K562 treated with DMSO at 1 percent for 24 hours (cell line): Measurements from ENCODE around the gene SLC2A1. TPM values are rescaled to one million over a fixed set of nuclear protein-coding genes. Genes with fewer than 3 reads are reported as not detected.

Source experiments
- total RNA-seq: library from RNA; unstranded; fragments of 300-600 nt; gene quantifications from 2 replicates; pipeline ENCODE4 v1.2.3, GENCODE V29; 2022; ENCODE audit warnings: low read depth; ENCODE audit not compliant: insufficient read depth

SLC2A1 gene
- 27.2 and 37.1 TPM in 2 replicates for total RNA-seq

DNA sequence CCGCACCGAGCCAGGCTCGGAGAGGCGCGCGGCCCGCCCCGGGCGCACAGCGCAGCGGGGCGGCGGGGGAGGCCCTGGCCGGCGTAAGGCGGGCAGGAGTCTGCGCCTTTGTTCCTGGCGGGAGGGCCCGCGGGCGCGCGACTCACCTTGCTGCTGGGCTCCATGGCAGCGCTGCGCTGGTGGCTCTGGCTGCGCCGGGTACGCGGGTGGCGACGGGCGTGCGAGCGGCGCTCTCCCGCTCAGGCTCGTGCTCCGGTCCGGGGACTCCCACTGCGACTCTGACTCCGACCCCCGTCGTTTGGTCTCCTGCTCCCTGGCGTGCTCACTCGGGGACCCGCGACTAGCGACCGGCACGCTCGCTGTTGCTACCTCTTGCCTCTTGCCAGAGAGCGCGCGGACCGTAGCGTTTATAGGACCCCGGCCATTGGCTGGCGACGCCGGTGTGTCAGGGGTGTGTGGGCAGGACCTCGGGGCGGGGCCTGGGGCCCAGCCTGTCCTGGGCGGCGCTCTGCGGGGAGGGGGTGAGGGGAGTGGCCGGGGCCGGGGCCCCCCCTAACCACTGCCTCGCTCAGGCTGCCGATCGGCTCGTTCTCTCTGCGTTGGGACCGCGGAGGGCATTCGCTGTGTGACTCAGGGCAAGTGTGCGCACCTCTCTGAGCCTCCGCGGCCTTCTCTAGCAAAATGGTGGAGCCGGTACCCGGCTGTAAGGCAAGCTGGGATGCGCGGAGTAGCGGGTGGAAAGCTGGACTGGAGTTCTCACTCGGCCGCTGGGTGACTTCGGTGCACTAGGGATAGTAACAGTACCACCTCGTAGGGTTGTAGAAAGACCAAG, at the start of gene SLC2A1:
TSS of gene SLC2A1 (minus strand) at position 381 of the 832 bp plus-strand sequence. CDS start at position 164, 217 bp downstream.

Other genes with a start within 250 kb of the SLC2A1 start
- not detected in 2 replicates for gene CLDN19, start 218.6 kb downstream of the SLC2A1 start, total RNA-seq
- gene P3H1, start 191.8 kb downstream of the SLC2A1 start, total RNA-seq: 78.3 and 81.3 TPM in 2 replicates
- 5.2 and 5.6 TPM in 2 replicates for gene C1orf50, start 191.6 kb downstream of the SLC2A1 start, total RNA-seq
- 0.23 TPM in 1 of 2 replicates, not detected in the other for gene TMEM269, start 173.9 kb downstream of the SLC2A1 start, total RNA-seq
- 19.2 and 19.6 TPM in 2 replicates for gene ERMAP, start 141.7 kb downstream of the SLC2A1 start, total RNA-seq
- 30.1 and 44.3 TPM in 2 replicates for gene SVBP, start 141.5 kb downstream of the SLC2A1 start, total RNA-seq
- 12.0 and 14.4 TPM in 2 replicates for gene ZNF691, start 112.3 kb downstream of the SLC2A1 start, total RNA-seq
- gene EBNA1BP2, start 213.4 kb upstream of the SLC2A1 start, total RNA-seq: 88.4 and 95.7 TPM in 2 replicates
- gene CFAP57, start 213.5 kb upstream of the SLC2A1 start, total RNA-seq: not detected in 2 replicates